Measurements from ENCODE around the gene UPF3B.

UPF3B gene

GRCh38 chrX:119852382-119853353 is at the start of gene UPF3B (continued):
- TF ChIP-seq ZNF664 (tag by site-specific recombination; IDR thresholded peaks at IDR 0.05) (no peak), ZBTB20 (tag by site-specific recombination; IDR thresholded peaks at IDR 0.05) (peak; percentile 99), HIC1 (tag by site-specific recombination; IDR thresholded peaks at IDR 0.05) (peak; percentile 70), ZNF423 (tag by site-specific recombination; IDR thresholded peaks at IDR 0.05) (no peak), ZNF16 (tag by site-specific recombination; IDR thresholded peaks at IDR 0.05; ENCODE audit: low read depth) (no peak), ZNF596 (tag by site-specific recombination; IDR thresholded peaks at IDR 0.05) (no peak), ZNF544 (tag by site-specific recombination; IDR thresholded peaks at IDR 0.05) (no peak), ZNF341 (tag by site-specific recombination; IDR thresholded peaks at IDR 0.05; ENCODE audit: low read depth) (peak; percentile 71), ZNF473 (tag by site-specific recombination; IDR thresholded peaks at IDR 0.05) (no peak), ZNF76 (tag by site-specific recombination; IDR thresholded peaks at IDR 0.05; ENCODE audit: borderline replicate concordance, low read depth) (peak; percentile 87), ATF2 (tag by site-specific recombination; IDR thresholded peaks at IDR 0.05; ENCODE audit: low read depth) (no peak), SP2 (tag by site-specific recombination; IDR thresholded peaks at IDR 0.05) (peak; percentile 89), ZNF280C (tag by site-specific recombination; IDR thresholded peaks at IDR 0.05) (no peak), ZNF394 (tag by site-specific recombination; IDR thresholded peaks at IDR 0.05; ENCODE audit: borderline replicate concordance) (peak; percentile 78; the same call in 1 of the 2 replicates), ZNF23 (tag by site-specific recombination; IDR thresholded peaks at IDR 0.05; ENCODE audit: borderline replicate concordance) (no peak), KLF7 (tag by site-specific recombination; IDR thresholded peaks at IDR 0.05; ENCODE audit: borderline replicate concordance) (no peak), ZBTB10 (tag by site-specific recombination; IDR thresholded peaks at IDR 0.05) (no peak; the same call in 1 of the 2 replicates), ZFP3 (tag by site-specific recombination; IDR thresholded peaks at IDR 0.05; ENCODE audit: low read depth) (no peak), GLIS2 (tag by site-specific recombination; IDR thresholded peaks at IDR 0.05) (peak; percentile 89), ZNF837 (tag by site-specific recombination; IDR thresholded peaks at IDR 0.05) (no peak), ZNF658 (tag by site-specific recombination; IDR thresholded peaks at IDR 0.05) (no peak), ZNF449 (tag by site-specific recombination; IDR thresholded peaks at IDR 0.05) (peak; percentile 91), SP7 (tag by site-specific recombination; IDR thresholded peaks at IDR 0.05) (peak; percentile 52; the same call in 1 of the 2 replicates), ZNF621 (tag by site-specific recombination; IDR thresholded peaks at IDR 0.05) (no peak), BCL6B (tag by site-specific recombination; IDR thresholded peaks at IDR 0.05) (no peak), ZNF121 (tag by site-specific recombination; IDR thresholded peaks at IDR 0.05) (no peak), YY2 (tag by site-specific recombination; IDR thresholded peaks at IDR 0.05) (no peak), ZXDB (tag by site-specific recombination; IDR thresholded peaks at IDR 0.05) (peak; percentile 97)
